KOPT-K1 (cell line): ENCODE data around the gene FLNA.
"Not testable (repeated sequence)": the region's sequence is repeated elsewhere in the genome, so short reads cannot be mapped to it uniquely, and the experiment has no call there.

Source experiments
- H3K27ac ChIP-seq: fragments of 200-600 bp; sonication (generic); 2 replicates; pipeline ENCODE4 v1.5.1; 2016; ENCODE audit warnings: antibody characterized with exemption, mild to moderate bottlenecking, low read depth, low read length; ENCODE audit not compliant: poor library complexity, severe bottlenecking
- H3K36me3 ChIP-seq: fragments of 200-600 bp; sonication (generic); 2 replicates; pipeline ENCODE4 v1.5.1; 2017; ENCODE audit warnings: antibody characterized with exemption, mild to moderate bottlenecking, low read length, moderate library complexity; ENCODE audit not compliant: insufficient read depth
- H3K9me3 ChIP-seq: fragments of 200-600 bp; sonication (generic); 2 replicates; pipeline ENCODE4 v1.5.1; 2017; ENCODE audit warnings: antibody characterized with exemption, low read length, mild to moderate bottlenecking; ENCODE audit not compliant: insufficient read depth, poor library complexity, severe bottlenecking

FLNA gene

DNA sequence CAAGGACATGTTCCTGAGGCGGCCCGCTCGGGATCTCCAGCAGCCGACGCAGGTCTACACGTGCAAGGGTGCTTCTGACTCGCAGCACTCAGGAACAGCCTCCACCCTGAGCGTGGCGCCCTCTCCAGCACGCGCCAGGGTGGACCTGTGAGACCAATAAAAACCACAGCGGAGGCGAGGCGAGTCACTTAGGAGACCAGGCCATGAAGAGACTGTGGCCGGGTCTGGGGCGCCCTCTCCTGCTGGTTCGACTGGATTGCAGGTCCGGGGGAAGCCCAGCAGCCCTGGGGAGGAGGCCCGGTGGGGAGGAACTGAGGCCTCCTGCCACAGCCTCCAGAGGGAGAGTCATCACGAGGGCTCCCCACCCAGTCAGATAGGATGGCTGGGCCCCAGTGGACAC is 13.7 kb upstream of the FLNA start:
- not testable (repeated sequence) for H3K36me3 ChIP-seq, H3K9me3 ChIP-seq, H3K27ac ChIP-seq

- no peaks in the 10 kb centered on the region for H3K9me3 ChIP-seq
- peaks cover 6% of the 10 kb centered on the region for H3K36me3 ChIP-seq
- no peak overlapping the region for H3K27ac ChIP-seq
Observed at GRCh38 chrX:154384284-154384892, 10.0 kb upstream of the FLNA start.

GRCh38 chrX:154383359-154384283 is 9.2 kb upstream of the FLNA start:
- H3K36me3 ChIP-seq, result peaks cover 6% of the 10 kb centered on the region
- no peaks in the 10 kb centered on the region for H3K9me3 ChIP-seq
- no peak overlapping the region for H3K27ac ChIP-seq

DNA sequence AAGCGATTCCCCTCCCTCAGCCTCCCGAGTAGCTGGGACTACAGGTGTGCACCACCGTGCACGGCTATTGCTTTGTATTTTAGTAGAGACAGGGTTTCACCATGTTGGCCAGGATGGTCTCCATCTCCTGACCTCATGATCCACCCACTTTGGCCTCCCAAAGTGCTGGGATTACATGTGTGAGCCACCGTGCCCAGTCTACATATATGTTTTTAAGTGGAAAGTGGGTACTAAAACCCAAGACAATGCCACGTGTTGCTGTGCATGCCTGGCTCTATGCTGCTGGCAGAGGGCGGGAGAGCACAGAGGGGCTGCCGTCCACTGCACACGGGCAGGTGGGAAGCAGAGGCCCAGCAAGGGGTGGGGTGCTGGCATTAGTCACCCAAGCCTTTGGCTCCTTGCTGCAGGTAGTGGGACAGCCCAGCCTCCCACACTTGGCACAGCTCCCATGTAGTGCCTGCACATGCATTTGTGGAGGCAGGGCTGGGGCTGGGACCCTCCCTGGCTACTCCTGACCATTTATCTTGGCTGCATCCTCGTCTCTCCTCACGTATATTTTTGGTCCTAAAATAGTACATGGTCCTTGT is 8.1 kb upstream of the FLNA start:
- Histone ChIP-seq H3K9me3 (no peaks in the 10 kb centered on the region), H3K36me3 (peaks cover 6% of the 10 kb centered on the region), H3K27ac (no peak overlapping the region)

DNA sequence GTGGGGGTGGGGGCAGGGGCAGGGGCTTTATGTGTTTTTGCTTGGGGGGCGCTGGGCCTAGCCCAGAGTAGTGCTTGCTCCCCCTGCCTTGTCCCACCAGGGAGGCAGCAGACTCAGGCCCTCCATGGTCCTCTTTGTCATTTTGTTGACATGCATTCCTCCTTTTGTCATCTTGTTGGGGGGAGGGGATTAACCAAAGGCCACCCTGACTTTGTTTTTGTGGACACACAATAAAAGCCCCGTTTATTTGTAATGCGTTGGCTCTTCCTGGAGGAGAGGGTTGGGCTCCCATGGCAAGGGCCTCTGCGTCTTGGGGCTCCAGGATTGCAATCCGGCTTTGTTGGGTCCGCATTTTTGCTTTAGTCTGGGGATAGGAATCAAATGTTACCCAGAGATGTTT is 6.8 kb upstream of the FLNA start:
- Histone ChIP-seq H3K9me3 (no peaks in the 10 kb centered on the region), H3K36me3 (peaks cover 6% of the 10 kb centered on the region), H3K27ac (no peak overlapping the region)

- Histone ChIP-seq H3K36me3 (peaks cover 6% of the 10 kb centered on the region), H3K27ac (peak overlapping the region; percentile 87), H3K9me3 (no peaks in the 10 kb centered on the region)
Observed at GRCh38 chrX:154380787-154381186, 6.4 kb upstream of the FLNA start.

DNA sequence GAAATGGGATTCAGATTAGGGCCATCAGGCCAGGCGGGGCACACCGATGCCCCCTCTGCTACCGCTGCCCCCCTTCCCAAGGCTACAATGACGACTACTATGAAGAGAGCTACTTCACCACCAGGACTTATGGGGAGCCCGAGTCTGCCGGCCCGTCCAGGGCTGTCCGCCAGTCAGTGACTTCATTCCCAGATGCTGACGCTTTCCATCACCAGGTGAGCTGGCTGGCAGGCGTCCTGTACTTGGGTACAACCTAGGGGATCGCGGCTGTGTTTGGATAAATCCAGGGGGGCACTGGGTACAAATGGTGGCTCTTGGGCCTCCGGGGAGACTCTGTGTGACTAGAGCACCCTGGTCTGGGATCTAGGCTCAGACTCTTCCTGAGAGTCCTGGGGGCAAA is 5.7 kb upstream of the FLNA start:
- peaks cover 6% of the 10 kb centered on the region for H3K36me3 ChIP-seq
- no peaks in the 10 kb centered on the region for H3K9me3 ChIP-seq
- peak overlapping the region; percentile 87 for H3K27ac ChIP-seq

DNA sequence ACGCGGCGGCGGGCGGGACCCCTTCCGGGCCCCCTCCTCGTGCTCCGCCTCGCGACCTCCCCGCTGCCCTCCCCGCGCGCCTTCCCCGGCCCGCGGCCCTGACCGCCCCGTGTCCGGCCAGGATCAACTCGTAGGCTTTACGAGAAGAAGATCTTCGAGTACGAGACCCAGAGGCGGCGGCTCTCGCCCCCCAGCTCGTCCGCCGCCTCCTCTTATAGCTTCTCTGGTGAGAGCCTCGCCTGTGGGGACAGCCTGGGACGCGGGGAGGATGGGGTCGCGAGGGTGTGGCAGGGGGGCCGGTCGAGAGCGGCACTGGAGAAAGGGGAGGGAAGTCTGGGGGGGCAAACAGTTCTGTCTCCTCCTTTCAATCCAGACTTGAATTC is 5.1 kb upstream of the FLNA start:
- H3K27ac ChIP-seq, result peak overlapping the region; percentile 87
- no peaks in the 10 kb centered on the region for H3K9me3 ChIP-seq
- peaks cover 6% of the 10 kb centered on the region for H3K36me3 ChIP-seq

DNA sequence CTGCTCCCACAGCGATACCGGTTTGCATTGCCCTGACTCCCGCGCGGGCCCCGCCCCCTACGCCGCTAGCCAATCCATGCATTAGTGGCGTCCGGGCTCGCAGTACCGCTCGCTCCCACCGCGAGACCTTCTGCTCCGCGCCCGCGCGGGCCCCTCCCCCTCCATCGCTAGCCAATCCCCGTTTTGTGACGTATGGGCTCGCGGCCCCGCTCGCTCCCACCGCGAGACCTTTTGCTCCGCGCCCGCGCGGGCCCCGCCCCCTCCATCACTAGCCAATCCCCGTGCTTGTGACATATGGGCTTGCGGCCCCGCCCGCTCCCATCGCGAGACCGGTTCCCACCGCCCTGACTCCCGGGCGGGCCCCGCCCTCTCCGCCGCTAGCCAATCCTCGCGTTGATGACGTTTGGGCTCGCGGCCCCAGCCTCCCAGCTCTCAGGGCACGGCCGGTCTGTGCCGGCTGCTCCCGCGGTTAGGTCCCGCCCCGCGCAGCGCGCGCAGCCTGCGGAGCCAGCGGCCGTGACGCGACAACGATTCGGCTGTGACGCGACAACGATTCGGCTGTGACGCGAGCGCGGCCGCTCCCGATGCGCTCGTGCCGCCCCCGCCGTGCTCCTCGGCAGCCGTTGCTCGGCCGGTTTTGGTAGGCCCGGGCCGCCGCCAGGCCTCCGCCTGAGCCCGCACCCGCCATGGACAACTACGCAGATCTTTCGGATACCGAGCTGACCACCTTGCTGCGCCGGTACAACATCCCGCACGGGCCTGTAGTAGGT is 4.5 kb upstream of the FLNA start, which contains the start of gene EMD:
EMD (plus strand) TSS at position 497 of the 770 bp plus-strand sequence; CDS start at position 687, 190 bp downstream.
- peaks cover 6% of the 10 kb centered on the region for H3K36me3 ChIP-seq
- no peaks in the 10 kb centered on the region for H3K9me3 ChIP-seq
- peak within 1 kb of the TSS; percentile 87 for H3K27ac ChIP-seq

- H3K9me3 ChIP-seq, result no peaks in the 10 kb centered on the region
- H3K36me3 ChIP-seq, result peaks cover 6% of the 10 kb centered on the region
- peak overlapping the region; percentile 81 for H3K27ac ChIP-seq
Observed at GRCh38 chrX:154378059-154378798, 3.8 kb upstream of the FLNA start.

DNA sequence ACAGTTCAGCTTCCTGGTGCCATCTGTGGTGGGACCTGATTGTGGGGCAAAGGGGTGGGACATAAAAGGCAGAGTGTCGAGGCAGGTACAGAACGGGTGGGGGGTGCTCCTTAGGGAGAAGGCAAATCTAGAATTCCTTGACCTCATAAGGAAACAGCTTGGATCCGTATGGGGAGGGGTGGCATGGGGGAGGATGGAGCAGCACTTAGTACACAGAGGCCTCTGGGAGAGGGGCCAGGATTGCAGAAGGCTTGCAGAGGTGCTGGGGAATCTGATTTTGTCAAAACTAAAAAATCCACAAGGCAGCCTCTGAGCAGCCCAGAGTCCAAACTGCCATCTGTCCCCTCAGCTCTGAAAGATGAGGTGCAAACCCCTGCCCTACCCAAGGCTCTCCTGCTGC is 2.3 kb upstream of the FLNA start:
- Histone ChIP-seq H3K36me3 (peaks cover 6% of the 10 kb centered on the region), H3K27ac (no peak overlapping the region), H3K9me3 (no peaks in the 10 kb centered on the region)

- no peaks in the 10 kb centered on the region for H3K9me3 ChIP-seq
- no peak overlapping the region for H3K27ac ChIP-seq
- H3K36me3 ChIP-seq, result no peaks in the 10 kb centered on the region
Observed at GRCh38 chrX:154375156-154375504, 696 bp upstream of the FLNA start.

DNA sequence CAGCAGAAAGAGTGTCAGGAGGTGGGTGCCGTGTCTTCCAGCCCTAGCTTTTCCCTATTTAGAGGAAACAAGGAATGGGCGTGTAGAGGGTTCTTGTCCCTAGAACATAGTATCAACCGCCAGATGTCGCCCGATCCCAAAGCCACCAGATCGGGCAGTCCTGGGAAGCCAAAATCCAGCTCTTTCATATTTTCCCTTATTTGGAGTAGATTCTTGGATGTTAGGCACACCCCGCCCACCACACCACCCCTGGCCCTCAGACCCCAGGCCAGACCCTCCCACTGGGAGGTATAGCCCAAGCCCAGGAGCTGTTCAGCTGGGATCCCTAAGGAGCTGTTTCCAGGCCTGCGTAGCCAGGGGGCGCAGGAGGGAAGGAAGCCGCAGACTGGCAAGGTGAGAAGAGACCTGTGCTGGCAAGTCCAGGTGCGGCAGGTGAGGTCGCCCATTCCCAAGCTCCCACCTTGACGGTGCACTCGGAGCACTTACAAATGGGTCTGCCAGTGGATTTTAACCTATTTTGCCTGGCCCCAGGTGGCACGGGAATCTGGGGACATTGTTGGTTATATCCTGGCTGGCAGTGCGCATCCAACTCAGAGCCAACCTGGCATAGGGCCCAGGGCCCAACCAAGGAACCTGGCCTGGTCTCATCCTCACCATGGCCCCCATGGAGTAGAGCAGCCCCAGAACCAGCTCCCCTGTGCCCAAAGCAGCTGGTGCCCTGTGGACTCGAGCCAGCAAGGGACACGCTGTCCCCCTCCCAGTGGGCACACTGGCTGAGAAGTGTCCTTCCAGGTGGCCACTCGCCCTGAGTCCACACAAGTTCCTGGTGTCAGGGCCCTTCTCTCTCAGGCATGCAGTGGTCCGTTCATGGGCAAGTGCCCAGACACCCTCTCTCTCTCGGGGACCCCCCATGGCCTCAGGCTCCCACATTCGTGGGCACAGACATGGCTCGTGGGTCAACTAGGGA is 811 bp downstream of the FLNA start:
- Histone ChIP-seq H3K9me3 (no peaks in the 10 kb centered on the region), H3K27ac (no peak overlapping the region)

More for the DNA sequence above, 811 bp downstream of the FLNA start:
- no peaks in the 10 kb centered on the region for H3K36me3 ChIP-seq
